ENCODE data around the gene TLX1.

DNA sequence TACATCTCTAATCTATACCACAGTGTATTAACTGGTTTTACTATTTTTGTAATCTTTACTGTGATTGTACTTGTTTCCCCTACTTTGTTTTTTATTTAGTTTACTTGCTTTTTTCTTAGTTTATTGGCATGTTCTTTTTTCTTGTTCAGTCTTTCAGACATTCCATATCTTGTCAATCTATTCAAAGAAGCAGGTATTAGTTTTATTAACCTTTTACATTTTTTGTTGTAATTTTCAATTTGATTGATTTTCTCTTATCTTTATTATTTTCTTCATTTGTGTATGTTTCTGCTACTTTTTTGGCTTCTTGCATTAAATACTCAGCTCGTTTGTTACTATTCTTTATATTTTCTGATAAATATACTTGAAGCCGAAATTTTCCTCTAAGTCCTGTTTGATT lies 41.6 kb downstream of the TLX1 start:
- no peak for TF ChIP-seq EZH2 (IDR thresholded peaks at IDR 0.05; ENCODE audit: low read length, unreplicated experiment)
- TF ChIP-seq, protein P1, sequence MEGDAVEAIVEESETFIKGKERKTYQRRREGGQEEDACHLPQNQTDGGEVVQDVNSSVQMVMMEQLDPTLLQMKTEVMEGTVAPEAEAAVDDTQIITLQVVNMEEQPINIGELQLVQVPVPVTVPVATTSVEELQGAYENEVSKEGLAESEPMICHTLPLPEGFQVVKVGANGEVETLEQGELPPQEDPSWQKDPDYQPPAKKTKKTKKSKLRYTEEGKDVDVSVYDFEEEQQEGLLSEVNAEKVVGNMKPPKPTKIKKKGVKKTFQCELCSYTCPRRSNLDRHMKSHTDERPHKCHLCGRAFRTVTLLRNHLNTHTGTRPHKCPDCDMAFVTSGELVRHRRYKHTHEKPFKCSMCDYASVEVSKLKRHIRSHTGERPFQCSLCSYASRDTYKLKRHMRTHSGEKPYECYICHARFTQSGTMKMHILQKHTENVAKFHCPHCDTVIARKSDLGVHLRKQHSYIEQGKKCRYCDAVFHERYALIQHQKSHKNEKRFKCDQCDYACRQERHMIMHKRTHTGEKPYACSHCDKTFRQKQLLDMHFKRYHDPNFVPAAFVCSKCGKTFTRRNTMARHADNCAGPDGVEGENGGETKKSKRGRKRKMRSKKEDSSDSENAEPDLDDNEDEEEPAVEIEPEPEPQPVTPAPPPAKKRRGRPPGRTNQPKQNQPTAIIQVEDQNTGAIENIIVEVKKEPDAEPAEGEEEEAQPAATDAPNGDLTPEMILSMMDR (conservative IDR thresholded peaks at IDR 0.05; ENCODE audit: low read depth, low read length) = no peak
- no peak for TF ChIP-seq EZH2phosphoT487 (IDR thresholded peaks at IDR 0.05; ENCODE audit: borderline replicate concordance, low read length)
